Uterus (tissue), 2 donors: ENCODE measurements around the gene PHLPP1.

Experiments
- CTCF ChIP-seq, 4 experiments: fragments of 200-600 bp in 2 of 4; fragments of 450-650 bp in 2 of 4; sonication (generic) in 2 of 4; IDR thresholded peaks; one replicate each; pipeline ENCODE4 v1.5.1; 2016 to 2019; ENCODE audit warnings: antibody characterized with exemption in 4 of 4, mild to moderate bottlenecking in 2 of 4, moderate library complexity in 1 of 4
- POLR2A ChIP-seq, 2 donors: fragments of 450-650 bp; IDR thresholded peaks; one replicate each; pipeline ENCODE4 v1.6.1; 2016; ENCODE audit warnings: antibody characterized with exemption in 2 of 2, mild to moderate bottlenecking in 1 of 2, moderate library complexity in 1 of 2

GRCh38 chr18:62857263-62857976 is 142.1 kb downstream of the PHLPP1 start:
- TF ChIP-seq CTCF (IDR thresholded peaks at IDR 0.05): no peak
- TF ChIP-seq POLR2A (IDR thresholded peaks at IDR 0.05): no peak
